Measurements from ENCODE around the gene CHD9. TPM values are rescaled to one million over a fixed set of nuclear protein-coding genes. Genes with fewer than 3 reads are reported as not detected.

Gene CHD9
- total RNA-seq, 3 donors from 2014 or later (not counting 1 experiment from before 2014, with no cell fraction given): 81.4 to 85.2 (median 81.9) TPM

DNA sequence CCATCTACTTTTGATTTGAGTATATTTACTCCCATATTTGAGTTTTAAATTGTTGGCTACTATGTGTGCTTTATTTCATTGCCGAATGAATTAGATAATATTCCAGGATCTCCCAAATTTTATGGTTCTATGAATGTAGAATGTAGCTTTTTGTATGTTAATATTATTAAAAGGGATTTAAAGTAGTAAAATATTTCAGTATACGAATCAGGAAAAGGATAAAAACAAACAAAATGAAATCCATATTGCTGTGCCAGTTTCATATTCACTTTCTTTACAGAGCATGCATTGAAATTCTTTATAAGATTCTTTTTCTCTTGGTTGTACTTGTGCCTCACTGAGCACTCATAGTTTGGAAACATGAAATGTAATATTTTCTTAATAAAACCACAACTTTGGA, 155.1 kb downstream of the CHD9 start:
- Histone ChIP-seq H3K27me3 (ENCODE audit: control insufficient read depth, insufficient read depth, low read length) (no peaks in the 10 kb centered on the region), H3K27ac (ENCODE audit: low read length) (peak overlapping the region; percentile 53), H3K4me3 (ENCODE audit: low read length) (no peak overlapping the region), H3K4me1 (ENCODE audit: control insufficient read depth, insufficient read depth, low read length) (peaks cover 10% of the 10 kb centered on the region), H3K36me3 (ENCODE audit: control insufficient read depth, insufficient read depth, low read length) (no peaks in the 10 kb centered on the region), H3K9me3 (ENCODE audit: control insufficient read depth, insufficient read depth, low read length) (no peaks in the 10 kb centered on the region)
- TF ChIP-seq, protein P1, sequence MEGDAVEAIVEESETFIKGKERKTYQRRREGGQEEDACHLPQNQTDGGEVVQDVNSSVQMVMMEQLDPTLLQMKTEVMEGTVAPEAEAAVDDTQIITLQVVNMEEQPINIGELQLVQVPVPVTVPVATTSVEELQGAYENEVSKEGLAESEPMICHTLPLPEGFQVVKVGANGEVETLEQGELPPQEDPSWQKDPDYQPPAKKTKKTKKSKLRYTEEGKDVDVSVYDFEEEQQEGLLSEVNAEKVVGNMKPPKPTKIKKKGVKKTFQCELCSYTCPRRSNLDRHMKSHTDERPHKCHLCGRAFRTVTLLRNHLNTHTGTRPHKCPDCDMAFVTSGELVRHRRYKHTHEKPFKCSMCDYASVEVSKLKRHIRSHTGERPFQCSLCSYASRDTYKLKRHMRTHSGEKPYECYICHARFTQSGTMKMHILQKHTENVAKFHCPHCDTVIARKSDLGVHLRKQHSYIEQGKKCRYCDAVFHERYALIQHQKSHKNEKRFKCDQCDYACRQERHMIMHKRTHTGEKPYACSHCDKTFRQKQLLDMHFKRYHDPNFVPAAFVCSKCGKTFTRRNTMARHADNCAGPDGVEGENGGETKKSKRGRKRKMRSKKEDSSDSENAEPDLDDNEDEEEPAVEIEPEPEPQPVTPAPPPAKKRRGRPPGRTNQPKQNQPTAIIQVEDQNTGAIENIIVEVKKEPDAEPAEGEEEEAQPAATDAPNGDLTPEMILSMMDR (IDR thresholded peaks at IDR 0.05): no peak
- Mint-ChIP-seq H3K4me1 (peaks cover 38 to 45% of the 10 kb centered on the region in 2 donors), H3K27ac (peak overlapping the region; percentile 87 to 90), H3K27me3 (ENCODE audit: low read depth in 2 of 2) (no peaks in the 10 kb centered on the region), H3K36me3 (no peaks in the 10 kb centered on the region), H3K4me3 (peak overlapping the region; percentile 85), H3K9me3 (no peaks in the 10 kb centered on the region)
- intact Hi-C loops (cut with micrococcal nuclease): loop anchor here (5.0 kb wide), 1 partner anchor 78 kb away; no protein-coding TSS in a partner anchor
- ATAC-seq: no peak
- DNase-seq: no peak
- WGBS (ENCODE audit: insufficient coverage): 14% methylated on average over 1 of the region's 2 CpGs

DNA sequence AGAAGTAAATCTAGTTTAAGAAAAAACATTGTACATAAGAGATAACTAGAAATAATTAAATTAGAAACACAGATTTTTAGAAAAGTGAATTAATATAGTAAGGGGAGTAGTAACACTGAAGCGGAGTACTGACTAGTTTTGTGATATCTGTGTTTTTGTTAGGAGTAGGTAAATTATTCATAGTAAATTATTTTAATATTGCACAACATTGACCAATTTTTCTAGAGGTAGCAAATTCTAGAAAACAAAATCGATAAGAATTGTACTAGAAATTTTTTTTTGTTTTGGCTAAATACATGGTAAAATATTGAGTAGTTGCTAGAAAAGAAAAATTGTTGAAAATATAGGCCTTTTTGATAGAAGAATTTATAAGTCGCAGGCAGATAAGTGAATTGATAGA, 156.5 kb downstream of the CHD9 start:
- H3K27ac Mint-ChIP-seq: peak overlapping the region; percentile 23 to 75
- Histone ChIP-seq H3K36me3 (ENCODE audit: control insufficient read depth, insufficient read depth, low read length) (no peaks in the 10 kb centered on the region), H3K4me3 (ENCODE audit: low read length) (no peak overlapping the region), H3K9me3 (ENCODE audit: control insufficient read depth, insufficient read depth, low read length) (no peaks in the 10 kb centered on the region), H3K4me1 (ENCODE audit: control insufficient read depth, insufficient read depth, low read length) (peaks cover 12% of the 10 kb centered on the region), H3K27ac (ENCODE audit: low read length) (no peak overlapping the region), H3K27me3 (ENCODE audit: control insufficient read depth, insufficient read depth, low read length) (no peaks in the 10 kb centered on the region)
- intact Hi-C loops (cut with micrococcal nuclease): no loop called here
- 71% methylated on average over 2 of the region's 3 CpGs for WGBS (ENCODE audit: insufficient coverage)
- TF ChIP-seq, protein P1 (IDR thresholded peaks at IDR 0.05): no peak
- ATAC-seq: no peak
- H3K4me3 Mint-ChIP-seq: peak overlapping the region; percentile 36
- no peak for DNase-seq
- H3K4me1 Mint-ChIP-seq: peaks cover 44 to 52% of the 10 kb centered on the region in 2 donors
- no peaks in the 10 kb centered on the region for H3K9me3 Mint-ChIP-seq
- H3K36me3 Mint-ChIP-seq: no peaks in the 10 kb centered on the region
- no peaks in the 10 kb centered on the region for H3K27me3 Mint-ChIP-seq (ENCODE audit: low read depth in 2 of 2)

DNA sequence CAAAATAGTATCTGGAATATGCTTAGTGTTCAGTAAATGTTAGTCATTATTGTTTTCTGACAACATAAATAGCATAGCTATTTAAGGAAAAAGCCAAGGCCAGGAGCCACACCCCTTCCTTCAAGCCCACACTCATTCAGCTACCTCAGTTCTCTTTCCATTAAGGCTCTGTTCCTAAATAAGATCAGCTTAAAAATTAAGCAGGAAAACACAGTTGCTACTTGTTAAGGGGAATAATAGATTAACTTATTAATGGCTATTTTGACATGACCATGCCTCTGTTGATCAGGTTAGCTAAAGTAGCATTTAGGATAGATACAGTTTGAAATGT, 158.1 kb downstream of the CHD9 start:
- Histone ChIP-seq H3K4me1 (ENCODE audit: control insufficient read depth, insufficient read depth, low read length) (peaks cover 12% of the 10 kb centered on the region), H3K27me3 (ENCODE audit: control insufficient read depth, insufficient read depth, low read length) (no peaks in the 10 kb centered on the region), H3K4me3 (ENCODE audit: low read length) (no peak overlapping the region), H3K36me3 (ENCODE audit: control insufficient read depth, insufficient read depth, low read length) (no peaks in the 10 kb centered on the region), H3K27ac (ENCODE audit: low read length) (no peak overlapping the region), H3K9me3 (ENCODE audit: control insufficient read depth, insufficient read depth, low read length) (no peaks in the 10 kb centered on the region)
- DNase-seq (no peak), ATAC-seq (no peak)
- Mint-ChIP-seq H3K27me3 (ENCODE audit: low read depth in 2 of 2) (no peaks in the 10 kb centered on the region), H3K9me3 (no peaks in the 10 kb centered on the region), H3K36me3 (no peaks in the 10 kb centered on the region), H3K4me1 (peaks cover 49 to 57% of the 10 kb centered on the region in 2 donors), H3K4me3 (no peak overlapping the region), H3K27ac (peak overlapping the region; percentile 37 to 68)
- TF ChIP-seq, protein P1 (IDR thresholded peaks at IDR 0.05): no peak
- intact Hi-C loops (cut with micrococcal nuclease): no loop called here

DNA sequence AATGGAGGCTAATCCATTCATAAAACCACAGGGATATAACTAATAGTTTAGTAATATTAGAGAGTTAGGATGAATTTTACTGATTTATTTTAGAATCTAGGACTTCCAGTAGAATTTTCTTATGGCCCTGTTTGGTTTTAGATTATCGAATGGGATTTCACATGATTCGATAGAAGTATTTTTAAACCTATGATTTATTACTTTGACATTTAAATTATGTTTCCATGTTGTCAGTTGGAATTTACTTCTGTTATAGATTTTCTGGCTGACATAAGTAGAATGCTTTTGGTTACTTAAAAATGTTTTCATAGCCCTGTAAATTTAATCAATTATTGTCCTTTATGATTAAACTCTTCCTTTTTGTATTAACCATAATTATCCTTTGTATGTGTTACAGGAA, 158.8 kb downstream of the CHD9 start:
- DNase-seq (no peak), ATAC-seq (no peak)
- Mint-ChIP-seq H3K36me3 (no peaks in the 10 kb centered on the region), H3K4me1 (peaks cover 42 to 50% of the 10 kb centered on the region in 2 donors), H3K9me3 (no peaks in the 10 kb centered on the region), H3K4me3 (no peak overlapping the region), H3K27ac (peak overlapping the region; percentile 37 to 68), H3K27me3 (ENCODE audit: low read depth in 2 of 2) (no peaks in the 10 kb centered on the region)
- Histone ChIP-seq H3K4me3 (ENCODE audit: low read length) (no peak overlapping the region), H3K9me3 (ENCODE audit: control insufficient read depth, insufficient read depth, low read length) (no peaks in the 10 kb centered on the region), H3K36me3 (ENCODE audit: control insufficient read depth, insufficient read depth, low read length) (no peaks in the 10 kb centered on the region), H3K27me3 (ENCODE audit: control insufficient read depth, insufficient read depth, low read length) (no peaks in the 10 kb centered on the region), H3K4me1 (ENCODE audit: control insufficient read depth, insufficient read depth, low read length) (peaks cover 8% of the 10 kb centered on the region), H3K27ac (ENCODE audit: low read length) (no peak overlapping the region)
- intact Hi-C loops (cut with micrococcal nuclease): no loop called here
- TF ChIP-seq, protein P1 (IDR thresholded peaks at IDR 0.05): no peak
- no CpG with 5 or more reads among the region's 2 CpGs for WGBS (ENCODE audit: insufficient coverage)
